GM12864 (cell line): ENCODE results near the gene RC3H2.

Experiments used
- DNase-seq: peaks from one replicate; pipeline ENCODE4 v3.0.0-alpha.2; 2011; ENCODE audit warnings: low read depth
- H3K4me3 ChIP-seq: 2 replicates; pipeline ENCODE4 v1.5.1; 2011; ENCODE audit warnings: mild to moderate bottlenecking, low read depth, low read length, control low read depth
- TF ChIP-seq, protein P1 (sequence below): IDR thresholded peaks from 2 replicates; pipeline ENCODE4 v1.5.1; 2011; ENCODE audit warnings: low read depth, mild to moderate bottlenecking, moderate library complexity, low read length, control low read depth, inconsistent platforms; ENCODE audit errors: missing control alignments

RC3H2 gene

DNA sequence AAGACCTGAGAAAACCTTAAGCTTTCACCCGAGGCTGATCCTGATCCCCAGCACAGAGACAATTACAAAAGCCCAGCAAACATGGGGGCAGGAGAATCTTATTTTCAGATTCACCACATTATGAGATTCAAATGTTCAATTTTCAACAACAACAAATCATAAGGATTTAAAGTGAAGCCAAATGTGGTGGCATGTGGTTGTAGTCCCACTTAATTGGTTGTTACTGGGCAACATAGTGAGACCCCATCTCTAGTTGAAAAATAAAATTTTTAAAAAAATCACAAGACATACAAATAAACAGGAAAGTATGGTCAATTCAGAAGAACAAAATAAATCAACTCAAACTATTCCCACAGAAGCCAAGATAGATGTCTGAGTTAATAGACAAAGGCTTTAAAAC lies 31.7 kb upstream of the RC3H2 start:
- TF ChIP-seq, protein P1, sequence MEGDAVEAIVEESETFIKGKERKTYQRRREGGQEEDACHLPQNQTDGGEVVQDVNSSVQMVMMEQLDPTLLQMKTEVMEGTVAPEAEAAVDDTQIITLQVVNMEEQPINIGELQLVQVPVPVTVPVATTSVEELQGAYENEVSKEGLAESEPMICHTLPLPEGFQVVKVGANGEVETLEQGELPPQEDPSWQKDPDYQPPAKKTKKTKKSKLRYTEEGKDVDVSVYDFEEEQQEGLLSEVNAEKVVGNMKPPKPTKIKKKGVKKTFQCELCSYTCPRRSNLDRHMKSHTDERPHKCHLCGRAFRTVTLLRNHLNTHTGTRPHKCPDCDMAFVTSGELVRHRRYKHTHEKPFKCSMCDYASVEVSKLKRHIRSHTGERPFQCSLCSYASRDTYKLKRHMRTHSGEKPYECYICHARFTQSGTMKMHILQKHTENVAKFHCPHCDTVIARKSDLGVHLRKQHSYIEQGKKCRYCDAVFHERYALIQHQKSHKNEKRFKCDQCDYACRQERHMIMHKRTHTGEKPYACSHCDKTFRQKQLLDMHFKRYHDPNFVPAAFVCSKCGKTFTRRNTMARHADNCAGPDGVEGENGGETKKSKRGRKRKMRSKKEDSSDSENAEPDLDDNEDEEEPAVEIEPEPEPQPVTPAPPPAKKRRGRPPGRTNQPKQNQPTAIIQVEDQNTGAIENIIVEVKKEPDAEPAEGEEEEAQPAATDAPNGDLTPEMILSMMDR: no peak
- H3K4me3 ChIP-seq: no peak overlapping the region
- no peak for DNase-seq

DNA sequence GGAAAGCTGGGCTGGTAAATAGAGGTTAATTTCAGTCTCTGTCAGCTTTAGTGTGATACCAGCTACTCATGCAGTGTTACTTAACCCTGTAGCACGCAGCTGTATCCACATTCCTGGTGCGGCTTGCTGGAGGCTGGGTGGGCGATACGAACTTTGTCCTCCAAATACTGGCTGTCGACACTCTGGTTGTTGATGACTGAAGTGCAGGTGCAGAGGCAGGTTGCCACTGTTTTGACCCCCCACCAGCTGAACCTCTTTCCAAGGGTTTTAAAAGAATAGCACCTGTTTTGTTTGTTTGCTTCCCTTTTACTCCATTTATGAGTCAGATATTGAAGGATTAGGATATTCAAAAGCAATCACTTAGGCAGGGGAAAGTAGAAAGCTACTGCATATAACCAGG lies 31.3 kb upstream of the RC3H2 start:
- H3K4me3 ChIP-seq: no peak overlapping the region
- TF ChIP-seq, protein P1: no peak
- no peak for DNase-seq

DNA sequence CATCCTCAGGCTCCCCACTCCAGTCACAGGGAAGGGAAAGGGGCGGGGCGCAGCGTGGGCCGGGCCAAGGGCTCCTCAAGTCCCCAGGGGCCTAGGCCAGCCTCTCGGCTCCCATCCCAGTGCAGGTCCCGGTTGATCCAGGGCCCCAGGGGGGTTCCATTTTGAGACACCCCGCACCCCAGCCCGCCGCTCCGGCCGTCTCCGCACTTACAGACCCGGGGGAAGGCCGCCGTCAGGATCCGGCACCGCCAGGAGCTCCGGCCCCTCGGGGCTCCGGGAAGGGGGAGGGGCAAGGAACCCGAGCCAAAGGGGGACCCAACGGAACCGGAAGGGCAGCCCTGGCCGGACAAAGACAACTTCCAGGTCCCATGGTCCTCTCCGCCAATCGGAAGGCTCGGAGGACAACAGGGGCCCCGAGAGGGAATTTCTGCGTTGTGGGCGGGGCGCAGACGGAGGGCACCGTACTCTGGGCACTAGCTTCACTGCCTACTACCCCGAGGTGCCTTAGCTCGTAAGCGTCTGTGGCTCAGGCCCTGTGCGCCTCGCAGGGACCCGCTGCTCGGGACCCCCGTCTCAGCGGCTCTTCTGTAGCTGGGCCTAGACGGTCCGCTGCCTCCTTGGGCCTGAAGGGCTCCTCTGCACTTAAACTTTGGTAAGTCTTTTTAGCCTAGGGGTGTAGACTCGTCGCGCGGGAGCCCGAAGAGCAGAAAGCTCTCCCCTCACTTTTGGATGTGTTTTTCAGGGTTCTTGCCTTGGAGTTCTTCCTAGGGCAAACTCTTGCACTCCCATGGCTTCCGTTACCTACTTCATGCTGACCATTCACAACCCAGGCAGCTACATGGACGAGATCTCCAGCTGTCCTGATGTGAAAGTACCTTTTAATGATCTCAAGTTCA lies 26.3 kb upstream of the RC3H2 start, which contains the start of gene ZBTB26:
Gene ZBTB26, minus strand, starts transcription at position 287 of the 896 bp plus-strand sequence. CDS start 11,578 bp downstream, outside the sequence.
- DNase-seq: peak; percentile 77
- peak within 1 kb of the TSS; percentile 76 for H3K4me3 ChIP-seq
- TF ChIP-seq, protein P1: no peak

DNA sequence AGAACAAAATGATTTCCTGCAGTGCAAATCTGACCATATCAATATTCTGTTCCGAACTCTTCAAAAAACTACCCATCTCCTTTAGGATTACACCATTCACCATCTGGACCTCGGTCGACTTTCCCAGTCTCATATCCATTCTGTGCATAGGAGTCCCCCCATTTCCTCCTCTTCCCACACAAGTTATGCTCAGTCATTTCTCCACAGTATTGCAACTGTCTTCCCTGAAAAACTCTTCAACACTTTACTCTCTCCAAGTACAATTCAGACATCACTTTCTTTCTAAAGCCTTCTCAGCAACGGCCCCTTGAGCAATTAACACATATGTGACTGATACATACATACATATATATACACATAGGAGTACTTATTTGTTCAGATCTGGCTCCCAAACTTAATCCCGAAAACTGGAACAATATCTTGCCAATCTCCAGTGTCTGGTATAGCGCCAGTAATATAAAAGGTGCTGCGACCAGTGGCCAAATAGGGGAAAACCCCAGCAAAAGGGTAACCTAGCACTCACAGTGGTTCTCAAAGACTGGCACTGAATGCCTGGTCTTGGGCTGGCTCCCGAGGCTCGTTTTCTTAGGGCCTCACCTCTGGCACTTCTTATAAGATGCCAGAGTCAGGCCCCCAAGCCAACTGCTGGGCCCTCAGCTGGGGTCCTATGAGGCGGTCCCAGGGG lies 25.5 kb upstream of the RC3H2 start:
- DNase-seq: no peak
- peak overlapping the region; percentile 76 for H3K4me3 ChIP-seq
- TF ChIP-seq, protein P1: no peak

DNA sequence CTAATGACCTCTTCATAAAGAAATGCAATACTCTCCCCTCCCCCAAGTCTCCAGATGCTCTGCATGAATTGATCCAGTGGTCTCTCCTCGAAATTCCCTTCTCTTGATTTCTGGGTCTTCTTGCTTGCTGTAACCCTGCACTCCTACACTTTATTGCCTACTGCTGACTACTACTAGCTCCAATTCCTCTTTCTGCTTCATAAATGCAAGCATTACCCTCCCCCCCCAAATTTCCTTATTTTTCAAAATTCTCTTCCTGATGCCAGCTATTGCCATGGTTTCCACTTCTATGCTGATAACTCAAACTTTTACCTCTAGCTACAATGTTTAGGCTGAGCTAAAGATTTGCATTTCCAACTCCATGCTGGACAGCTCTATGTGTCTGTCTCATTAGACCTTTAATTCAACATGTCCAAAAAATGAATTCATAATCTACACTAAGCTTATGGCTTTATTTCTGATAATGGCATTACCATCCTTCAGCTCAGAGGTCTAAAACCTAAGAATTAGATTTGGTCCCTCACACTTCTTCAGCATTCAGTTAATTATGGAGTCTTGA lies 24.7 kb upstream of the RC3H2 start:
- H3K4me3 ChIP-seq: no peak overlapping the region; the same call in 1 of the 2 replicates
- no peak for DNase-seq
- TF ChIP-seq, protein P1: no peak

DNA sequence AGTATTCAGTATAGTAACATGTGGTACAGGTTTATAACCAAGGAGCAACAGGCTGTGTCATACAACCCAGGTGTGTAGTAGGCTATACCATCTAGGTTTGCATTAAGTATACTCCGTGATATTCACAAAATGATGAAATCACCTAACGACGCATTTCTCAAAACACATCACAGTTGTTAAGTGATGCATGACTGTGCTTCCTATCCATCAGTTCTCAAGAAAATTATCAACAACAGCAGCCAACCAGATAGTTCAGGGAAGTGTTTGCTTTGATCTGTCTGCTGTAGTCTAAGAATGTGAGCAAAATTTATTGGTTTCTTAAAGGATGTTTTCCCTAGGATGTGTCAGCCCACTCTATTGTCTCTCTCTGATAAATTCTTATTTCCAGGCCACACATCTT lies 18.8 kb upstream of the RC3H2 start:
- no peak overlapping the region for H3K4me3 ChIP-seq
- TF ChIP-seq, protein P1: no peak
- DNase-seq: no peak
